HG03045 (cell line): ENCODE measurements around the gene LIMK1.
A peak's percentile ranks its signal among the peaks of the same experiment; 100 is the strongest.

Experiments
- ATAC-seq: cut with Tn5 transposase; IDR thresholded peaks from one replicate; pipeline ENCODE4 v1.9.1; 2021; ENCODE audit warnings: mild to moderate bottlenecking, moderate library complexity; ENCODE audit not compliant: unreplicated experiment

The LIMK1 gene

DNA sequence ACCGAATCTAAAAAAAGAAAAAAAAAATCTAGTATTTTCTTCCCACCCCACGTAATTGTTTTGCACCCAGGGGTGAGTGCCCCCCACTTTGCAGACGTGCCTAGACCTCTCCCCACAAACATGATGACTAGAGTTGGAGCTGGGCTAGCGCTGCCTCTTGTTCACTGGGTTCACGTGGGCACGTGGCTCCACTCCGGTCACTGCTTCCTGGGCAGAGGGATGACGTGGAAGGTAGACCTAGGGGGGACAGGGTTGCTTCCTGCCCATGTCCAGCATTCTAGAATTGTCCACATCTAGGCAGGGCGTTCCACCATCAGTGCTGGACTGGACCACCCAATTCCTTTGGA lies 861 bp upstream of the LIMK1 start:
- ATAC-seq, result no peak

DNA sequence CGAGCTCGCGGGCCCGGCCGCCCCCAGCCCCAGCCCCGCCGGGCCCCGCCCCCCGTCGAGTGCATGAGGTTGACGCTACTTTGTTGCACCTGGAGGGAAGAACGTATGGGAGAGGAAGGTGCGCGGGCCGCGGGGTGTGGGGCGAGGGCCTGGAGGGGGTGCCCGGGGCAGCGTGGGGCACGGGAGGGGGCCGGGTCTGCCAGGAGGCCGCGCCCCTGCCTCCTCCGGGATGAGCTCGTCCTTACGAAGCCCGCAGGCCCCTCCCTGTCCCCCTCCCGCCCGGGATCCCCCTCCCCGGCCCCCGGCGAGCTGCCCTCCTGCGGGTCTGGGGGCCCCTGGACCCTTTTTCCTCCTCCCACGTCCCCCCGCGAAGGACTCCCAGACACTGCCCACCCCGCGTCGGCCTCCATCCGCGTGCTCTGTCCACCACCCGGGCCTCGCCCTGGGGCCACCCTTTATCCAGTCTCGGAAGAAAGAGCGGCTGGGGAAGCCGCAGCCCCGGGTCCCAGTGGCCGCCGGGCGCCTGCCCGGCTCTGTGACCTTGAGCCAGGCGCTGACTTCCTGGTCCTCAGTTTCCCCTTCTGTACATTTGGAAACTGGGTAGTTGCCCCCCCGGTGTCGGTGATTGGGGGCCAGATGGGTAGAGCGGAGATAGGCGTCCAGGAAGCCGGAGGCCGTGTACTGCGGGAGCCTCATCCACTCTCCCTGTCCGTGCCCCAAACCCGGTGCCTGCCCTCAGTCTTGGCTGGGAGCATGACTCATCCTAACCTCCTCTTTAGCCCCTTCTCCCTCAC lies 521 bp downstream of the LIMK1 start:
- ATAC-seq, result peak; percentile 37

DNA sequence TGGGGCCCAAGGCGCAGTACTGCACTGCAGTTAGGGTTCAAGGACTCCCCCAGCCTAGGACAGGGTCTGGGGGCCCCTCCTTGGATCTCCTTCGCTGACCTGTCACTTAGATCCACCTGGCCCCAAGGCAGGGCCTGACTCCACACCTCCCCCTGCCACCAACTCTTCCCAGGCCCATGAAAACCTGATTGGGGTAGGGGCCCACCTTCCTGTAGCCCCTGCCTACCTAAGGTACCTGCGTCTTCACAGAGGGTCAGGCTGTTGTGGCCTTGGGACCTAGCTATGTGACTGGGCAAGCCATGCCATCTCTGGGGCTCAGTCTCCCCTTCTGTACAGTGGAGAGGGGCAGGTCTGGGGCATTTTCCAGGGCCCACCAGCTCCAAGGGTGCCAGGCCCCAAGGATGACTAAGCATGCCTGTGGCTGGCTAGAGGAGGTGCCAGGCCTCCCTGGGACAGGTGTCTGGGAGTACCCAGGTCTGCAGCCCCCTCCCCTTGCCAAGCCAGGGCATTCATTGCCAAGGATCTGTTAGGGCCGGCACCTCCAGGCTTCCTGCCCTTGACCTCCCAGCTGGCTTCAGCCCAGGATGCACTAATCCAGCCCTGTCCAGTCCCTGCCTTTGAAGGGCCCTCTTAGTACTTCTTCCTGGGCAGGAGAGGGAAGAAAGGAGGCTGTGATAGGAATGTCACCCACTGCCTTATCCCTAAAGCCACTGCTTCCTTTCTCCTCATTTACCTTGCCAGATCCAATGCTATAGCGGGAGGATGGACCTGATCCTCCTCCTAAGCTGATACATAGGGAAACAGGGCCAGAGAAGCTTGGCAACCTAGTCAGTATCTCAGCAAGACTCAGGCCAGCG lies 1.3 kb downstream of the LIMK1 start:
- ATAC-seq, result no peak

DNA sequence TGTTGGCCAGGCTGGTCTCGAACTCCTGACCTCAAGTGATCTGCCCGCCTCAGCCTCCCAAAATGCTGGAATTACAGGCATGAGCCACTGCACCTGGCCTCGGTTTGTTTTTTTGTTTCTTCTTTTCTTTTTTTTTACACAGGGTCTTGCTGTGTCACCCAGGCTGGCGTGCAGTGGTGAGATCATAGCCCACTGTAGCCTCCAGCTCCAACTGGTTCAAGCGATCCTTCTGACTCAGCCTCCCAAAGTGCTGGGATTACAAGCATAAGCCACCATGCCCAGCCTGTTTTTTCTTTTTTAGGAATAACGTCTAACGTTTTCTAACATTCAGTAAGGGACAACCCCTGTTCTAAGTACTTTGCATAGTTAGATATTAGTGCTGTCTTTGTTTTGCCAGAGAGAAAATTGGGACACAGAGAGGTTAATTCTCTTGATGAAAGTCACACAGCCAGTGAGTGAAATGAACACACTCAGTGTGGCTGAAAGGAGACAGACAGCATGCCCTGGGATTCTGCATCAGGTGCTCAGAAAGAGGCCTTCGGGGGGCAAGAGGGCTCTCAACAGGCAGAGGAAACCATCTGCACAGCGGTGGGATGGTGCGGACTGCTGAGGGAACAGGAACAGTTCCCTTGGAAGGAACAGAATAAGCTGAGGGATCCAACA lies 4.3 kb downstream of the LIMK1 start:
- ATAC-seq, result no peak

DNA sequence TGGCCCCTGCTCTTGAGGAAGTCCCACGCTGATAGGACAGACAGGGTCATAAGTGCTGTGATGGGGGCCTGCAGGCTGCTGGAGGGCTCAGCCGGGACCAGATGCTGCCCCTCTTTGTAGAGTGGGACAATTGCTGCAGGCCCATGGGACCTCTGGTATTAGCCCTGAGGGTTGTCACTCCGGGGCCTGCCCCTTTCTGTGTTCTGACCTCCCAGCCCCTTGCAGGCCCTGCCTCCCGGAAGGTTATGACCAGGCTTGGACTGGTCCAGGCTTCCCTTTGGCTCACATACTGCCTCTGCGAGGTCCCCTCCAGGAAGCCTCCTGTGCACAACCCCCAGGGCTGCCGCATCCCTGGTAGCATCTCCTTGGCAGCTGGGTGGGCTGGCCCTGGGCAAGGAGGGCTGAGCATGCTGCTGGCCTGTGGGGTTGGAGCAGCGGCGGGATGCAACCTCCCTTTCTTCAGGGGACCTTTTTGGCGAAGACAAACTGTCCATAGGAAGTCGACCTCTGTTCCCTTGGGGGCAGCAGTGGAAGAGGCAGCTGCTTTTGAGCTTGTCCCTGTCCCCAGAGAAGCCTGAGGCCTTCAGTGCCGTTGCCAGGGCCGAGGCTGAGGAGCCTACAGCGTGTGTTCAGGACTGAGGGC lies 8.8 kb downstream of the LIMK1 start:
- ATAC-seq, result no peak

DNA sequence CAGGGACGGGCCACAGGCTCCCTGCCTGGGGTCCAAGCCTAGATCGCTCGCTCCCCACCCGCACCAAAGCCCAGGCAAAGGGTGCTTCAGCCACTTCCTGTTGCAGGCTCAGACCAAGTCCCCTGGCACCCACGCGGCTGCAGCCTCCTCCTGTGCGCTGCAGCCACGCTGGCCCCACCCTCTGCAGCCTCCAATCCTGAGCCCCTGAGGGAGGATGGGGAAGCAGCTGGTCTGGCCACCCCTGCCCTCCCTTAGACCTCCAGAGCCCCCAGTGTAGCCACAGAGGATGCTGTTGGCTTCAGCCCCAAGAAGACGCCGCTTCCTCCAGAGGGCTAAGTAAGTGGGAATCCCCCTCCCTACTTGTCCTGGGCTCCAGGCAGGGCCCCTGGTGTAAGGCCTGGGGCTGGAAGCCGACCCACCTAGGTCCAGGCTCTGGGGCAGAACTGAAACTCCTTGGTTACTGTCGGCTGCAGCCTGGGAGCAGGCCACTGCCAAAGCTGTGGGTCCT lies 9.4 kb downstream of the LIMK1 start:
- peak; percentile 64 for ATAC-seq

DNA sequence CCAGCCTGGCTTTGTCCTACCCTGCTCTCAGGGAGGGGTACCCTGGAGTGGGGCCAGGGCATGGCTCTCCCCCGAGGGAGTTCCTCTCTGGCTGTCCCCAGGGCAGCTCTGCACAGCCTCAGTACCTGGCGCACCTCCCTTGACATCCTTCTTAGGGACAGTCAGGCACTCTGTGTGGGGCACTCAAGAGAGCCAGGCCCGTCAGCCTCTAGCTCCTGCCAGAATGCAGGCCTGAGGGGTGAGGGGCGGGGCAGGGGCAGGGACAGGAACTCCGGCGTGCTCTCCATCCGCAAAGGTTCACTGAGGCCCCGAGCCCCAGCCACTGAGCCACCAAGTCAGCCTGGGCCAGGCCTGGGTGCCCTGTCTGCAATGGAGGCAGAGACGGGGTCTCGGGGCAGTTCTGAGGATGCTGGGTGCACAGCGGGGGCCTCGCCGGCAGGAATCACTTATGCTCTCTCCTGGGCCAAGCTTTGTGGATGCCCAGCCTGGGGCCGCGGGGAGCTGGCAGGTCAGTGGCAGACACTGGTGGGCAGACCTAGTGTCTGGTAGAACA lies 10.1 kb downstream of the LIMK1 start:
- ATAC-seq, result peak; percentile 9

DNA sequence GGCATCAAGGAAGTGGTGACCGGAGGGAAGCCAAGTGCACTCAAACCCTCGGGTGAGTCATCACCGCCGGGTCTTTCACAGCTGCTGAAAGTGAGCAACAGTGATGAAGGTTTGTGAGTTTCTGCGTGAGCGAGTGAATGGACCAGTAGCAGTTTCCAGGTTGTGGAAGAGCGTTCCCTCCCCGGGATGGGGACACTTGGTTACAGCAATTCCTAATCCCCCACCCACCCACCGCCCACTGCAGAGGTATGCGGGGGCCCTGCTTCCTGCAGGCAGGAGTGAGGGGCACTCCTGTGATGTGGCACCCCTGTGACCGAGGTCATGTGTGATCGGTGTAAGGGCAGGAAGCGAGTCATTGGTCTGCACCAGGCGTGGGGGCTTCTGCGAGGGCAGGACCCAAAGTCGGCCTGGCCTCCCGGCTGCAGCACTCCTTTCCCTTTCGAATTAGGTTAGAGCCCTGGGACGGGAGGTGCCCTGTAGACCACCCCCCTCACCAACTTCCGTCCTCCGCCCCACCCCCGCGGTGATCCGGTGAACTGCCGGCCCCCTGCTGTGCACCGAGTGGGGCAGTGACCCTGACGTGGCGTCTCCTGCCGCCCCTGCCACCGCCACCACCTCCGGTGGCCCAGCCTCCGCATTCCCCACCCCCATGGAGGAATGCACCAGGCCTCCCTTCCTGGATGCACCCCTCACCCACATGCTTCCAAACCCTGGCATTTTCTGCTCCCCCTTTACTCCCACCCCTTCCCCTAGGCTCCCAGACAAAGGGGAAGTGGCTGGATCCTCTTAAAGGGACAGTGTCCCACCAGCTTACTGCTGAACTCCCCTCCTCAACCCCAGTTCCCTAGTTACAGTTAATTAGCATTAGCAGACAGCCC lies 10.9 kb downstream of the LIMK1 start:
- ATAC-seq, result peak; percentile 40

DNA sequence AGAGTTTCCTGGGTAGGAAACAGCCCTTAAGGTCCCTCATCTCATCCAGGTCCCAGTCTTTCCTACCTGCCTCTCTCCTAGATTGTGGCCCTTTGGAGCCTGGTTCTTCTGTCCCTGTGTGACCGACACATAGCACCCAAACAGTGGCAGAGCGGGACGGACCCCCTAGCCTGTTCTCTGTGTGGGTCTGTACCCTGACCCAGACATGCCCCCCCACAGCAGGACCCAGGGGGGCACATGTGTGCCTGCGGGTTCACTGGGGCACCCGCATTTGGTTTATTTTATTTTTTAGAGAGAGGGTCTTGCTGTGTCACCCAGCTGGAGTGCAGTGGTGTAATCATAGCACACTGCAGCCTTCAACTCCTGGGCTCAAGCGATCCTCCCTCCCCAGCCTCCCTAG lies 11.5 kb downstream of the LIMK1 start:
- ATAC-seq, result no peak

DNA sequence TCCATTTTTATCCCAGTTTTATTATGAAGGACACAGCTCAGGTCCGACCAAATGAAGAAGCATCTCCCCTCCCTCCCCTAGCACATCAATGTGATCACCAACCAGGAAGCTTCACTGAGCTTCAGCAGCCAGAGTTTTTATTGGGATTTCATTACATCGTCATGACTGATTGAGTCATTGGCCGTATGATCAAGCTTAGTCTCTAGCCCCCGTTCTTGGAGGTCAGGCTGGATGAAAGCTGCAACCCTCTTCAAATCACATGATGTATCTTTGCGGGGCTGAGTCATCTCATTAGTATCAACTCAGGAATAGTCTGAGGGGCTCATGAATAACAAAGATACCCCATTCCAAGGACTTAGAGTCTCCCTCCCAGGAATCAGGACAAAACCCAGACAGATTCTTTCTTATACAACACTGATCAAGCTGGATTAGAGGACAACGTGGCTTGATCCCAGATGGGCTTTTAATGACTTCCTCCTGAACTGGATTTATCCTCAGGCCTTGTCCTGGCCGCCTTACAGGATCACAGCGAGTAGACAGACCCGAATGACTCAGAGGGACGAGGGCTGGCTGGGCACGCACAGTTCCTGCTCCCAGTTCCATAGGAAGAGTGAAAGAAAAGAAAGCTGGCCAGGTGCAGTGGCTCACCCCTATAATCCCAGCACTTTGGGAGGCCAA lies 14.5 kb downstream of the LIMK1 start:
- ATAC-seq, result no peak

DNA sequence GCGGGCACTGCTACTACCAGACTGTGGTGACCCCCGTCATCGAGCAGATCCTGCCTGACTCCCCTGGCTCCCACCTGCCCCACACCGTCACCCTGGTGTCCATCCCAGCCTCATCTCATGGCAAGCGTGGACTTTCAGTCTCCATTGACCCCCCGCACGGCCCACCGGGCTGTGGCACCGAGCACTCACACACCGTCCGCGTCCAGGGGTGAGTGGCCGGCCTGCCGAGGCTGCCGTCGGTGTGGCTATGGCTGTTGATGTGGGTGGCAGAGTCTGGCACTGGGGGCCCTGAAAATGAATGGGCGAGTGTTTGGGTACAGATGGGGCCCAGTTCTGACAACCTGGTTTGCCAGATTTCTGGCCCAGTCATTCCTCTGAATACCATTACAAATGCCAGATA lies 15.4 kb downstream of the LIMK1 start:
- no peak for ATAC-seq

DNA sequence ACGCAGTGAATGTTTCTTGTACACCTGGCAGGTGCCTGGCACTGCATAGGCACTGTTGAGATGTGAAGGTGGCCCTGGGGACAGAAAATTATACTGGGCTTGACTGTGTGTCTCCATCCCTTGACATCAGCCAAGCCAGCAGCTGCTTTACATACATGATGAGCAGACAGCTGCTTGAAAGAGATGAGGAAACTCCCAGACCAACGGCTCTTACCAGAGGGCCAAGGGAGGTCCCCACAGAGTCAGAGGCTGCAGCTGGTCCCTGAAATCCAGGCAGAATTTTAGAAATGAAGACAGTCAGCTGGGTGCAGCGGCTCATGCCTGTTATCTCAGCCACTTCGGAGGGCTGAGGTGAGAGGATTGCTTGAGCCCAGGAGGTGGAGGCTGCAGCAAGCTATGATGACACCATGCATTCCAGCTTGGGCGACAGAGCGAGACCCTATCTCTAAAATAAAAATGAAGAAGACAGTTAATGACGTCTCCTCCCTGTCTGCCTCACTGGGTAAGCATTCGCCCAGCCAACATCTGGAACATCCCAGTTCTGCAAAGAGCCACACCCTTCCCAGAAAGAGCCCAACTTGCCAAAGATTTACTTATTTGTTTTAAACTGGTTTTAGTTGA lies 17.6 kb downstream of the LIMK1 start:
- ATAC-seq, result peak; percentile 91

DNA sequence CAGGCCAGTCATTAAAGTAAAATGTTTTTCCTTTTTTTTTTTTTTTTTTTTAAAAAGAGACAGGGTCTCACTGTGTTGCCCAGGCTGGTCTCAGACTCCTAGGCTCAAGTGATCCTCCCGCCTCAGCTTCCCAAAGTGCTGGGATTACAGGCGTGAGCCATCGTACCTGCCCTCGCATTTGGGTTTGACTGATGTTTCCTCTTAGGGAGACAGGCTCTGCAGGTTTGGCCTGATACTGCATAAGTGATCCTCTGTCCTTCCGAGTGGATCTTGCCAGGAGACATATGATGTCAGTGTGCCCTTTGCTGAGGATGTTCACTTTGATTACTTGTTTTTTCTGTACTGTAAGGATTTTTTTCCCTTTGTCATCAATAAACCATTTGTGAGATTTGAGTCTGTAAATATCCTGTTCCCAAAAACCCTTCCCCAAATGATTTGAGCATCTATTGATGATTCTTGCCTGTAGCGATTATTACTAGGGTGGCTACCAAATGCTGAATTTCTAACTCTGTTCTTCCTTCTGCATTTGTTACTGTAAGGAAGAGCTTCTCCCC lies 19.7 kb downstream of the LIMK1 start:
- no peak for ATAC-seq

DNA sequence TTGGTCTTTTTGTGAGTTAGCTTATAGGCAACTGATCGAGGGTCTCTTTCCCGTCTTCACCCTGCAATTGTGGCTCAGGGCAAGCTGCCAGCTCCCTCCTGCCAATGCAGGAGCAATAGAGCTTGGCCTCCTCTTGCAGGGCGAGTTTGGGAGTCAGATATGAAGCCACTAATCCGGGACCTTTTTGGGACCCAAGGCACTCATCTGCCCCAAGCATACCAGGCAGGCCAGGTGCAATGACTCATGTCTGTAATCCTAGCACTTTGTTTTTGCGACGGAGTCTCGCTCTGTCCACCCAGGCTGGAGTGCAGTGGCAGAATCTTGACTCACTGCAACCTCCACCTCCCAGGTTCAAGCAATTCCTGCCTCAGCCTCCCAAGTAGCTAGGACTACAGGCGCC lies 21.1 kb downstream of the LIMK1 start:
- ATAC-seq, result no peak

DNA sequence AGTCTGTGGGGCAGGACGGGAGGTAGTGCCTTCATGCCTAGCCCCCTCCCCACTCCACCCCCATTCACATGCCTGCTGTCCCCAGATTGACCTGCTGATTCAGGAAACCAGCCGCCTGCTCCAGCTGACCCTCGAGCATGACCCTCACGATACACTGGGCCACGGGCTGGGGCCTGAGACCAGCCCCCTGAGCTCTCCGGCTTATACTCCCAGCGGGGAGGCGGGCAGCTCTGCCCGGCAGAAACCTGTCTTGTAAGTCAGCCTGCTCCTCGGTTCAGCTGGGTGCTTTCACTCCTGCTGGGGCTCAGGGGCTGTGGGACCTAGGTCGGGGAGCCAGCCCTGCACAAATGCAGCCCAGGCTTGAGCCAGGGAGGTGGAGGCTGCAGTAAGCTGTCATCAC lies 22.4 kb downstream of the LIMK1 start:
- no peak for ATAC-seq

DNA sequence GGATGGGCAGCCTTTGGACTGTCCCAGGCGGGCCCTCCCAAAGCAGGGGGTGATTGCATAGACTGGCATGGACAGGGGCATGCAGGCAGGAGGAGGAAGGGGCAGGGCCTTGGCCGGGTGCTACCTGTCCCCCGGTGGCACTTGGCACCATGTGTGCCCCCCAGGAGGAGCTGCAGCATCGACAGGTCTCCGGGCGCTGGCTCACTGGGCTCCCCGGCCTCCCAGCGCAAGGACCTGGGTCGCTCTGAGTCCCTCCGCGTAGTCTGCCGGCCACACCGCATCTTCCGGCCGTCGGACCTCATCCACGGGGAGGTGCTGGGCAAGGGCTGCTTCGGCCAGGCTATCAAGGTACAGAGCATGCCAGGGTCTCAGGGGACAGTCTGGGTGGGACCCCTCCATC lies 23.2 kb downstream of the LIMK1 start:
- no peak for ATAC-seq

DNA sequence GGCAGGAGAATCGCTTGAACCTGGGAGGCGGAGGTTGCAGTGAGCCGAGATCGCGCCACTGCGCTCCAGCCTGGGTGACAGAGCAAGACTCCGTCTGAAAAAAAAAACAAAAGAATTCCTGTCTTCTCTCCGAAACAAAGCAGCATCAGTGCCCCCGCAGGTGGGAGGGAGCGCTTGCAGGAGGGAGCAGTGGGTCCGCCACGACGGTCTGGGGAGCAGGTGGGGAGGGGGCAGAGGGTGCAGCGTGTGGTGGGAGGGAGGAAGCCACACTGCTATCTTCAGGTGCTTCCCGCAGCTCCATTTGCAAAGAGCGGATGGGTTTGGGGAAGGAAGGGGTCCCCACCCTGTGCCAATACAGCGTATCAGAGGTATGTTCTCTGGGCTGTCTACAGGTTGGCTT lies 31.7 kb downstream of the LIMK1 start:
- ATAC-seq, result no peak

DNA sequence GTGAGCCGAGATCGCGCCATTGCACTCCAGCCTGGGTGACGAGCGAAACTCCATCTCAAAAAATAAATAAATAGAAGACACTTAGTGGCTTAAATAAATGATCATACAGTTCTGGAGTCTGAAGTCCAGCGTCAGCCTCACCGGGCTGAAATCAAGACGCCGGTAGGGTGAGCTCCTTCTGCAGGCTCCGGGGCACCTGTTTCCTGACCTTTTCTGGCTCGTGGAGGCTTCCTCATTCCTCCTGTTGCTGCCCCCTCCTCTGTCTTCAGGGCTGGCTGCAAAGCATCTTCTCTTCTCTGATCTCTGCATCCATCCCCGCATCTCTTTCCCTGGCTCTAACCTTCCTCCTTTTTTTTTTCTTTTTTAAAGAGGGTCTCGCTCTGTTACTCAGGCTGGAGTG lies 32.8 kb downstream of the LIMK1 start:
- no peak for ATAC-seq

DNA sequence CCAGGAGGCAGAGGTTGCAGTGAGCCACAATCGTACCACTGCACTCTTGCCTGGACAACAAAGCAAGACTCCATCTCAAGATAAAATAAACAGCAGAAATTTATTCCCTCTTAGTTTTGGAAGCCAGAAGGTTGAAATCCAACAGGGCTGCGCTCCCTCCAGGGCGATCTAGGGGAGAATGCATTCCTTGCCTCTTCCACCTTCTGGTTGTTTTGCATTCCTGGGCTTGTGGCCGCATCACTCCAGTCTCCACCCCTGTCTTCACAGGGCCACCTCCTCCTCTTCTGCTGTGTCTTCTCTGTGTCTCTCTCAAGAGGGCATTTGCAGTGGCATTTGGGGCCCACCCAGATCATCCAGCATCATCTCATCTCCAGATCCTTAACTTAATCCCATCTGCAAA lies 36.2 kb downstream of the LIMK1 start:
- ATAC-seq, result no peak
